HG02852 (cell line): Measurements from ENCODE around the gene CLUH.
A peak's percentile ranks its signal among the peaks of the same experiment; 100 is the strongest.

Experiments
- ATAC-seq: cut with Tn5 transposase; IDR thresholded peaks from one replicate; pipeline ENCODE4 v1.9.1; 2021; ENCODE audit warnings: mild to moderate bottlenecking, moderate library complexity; ENCODE audit not compliant: unreplicated experiment

Gene CLUH, protein sequence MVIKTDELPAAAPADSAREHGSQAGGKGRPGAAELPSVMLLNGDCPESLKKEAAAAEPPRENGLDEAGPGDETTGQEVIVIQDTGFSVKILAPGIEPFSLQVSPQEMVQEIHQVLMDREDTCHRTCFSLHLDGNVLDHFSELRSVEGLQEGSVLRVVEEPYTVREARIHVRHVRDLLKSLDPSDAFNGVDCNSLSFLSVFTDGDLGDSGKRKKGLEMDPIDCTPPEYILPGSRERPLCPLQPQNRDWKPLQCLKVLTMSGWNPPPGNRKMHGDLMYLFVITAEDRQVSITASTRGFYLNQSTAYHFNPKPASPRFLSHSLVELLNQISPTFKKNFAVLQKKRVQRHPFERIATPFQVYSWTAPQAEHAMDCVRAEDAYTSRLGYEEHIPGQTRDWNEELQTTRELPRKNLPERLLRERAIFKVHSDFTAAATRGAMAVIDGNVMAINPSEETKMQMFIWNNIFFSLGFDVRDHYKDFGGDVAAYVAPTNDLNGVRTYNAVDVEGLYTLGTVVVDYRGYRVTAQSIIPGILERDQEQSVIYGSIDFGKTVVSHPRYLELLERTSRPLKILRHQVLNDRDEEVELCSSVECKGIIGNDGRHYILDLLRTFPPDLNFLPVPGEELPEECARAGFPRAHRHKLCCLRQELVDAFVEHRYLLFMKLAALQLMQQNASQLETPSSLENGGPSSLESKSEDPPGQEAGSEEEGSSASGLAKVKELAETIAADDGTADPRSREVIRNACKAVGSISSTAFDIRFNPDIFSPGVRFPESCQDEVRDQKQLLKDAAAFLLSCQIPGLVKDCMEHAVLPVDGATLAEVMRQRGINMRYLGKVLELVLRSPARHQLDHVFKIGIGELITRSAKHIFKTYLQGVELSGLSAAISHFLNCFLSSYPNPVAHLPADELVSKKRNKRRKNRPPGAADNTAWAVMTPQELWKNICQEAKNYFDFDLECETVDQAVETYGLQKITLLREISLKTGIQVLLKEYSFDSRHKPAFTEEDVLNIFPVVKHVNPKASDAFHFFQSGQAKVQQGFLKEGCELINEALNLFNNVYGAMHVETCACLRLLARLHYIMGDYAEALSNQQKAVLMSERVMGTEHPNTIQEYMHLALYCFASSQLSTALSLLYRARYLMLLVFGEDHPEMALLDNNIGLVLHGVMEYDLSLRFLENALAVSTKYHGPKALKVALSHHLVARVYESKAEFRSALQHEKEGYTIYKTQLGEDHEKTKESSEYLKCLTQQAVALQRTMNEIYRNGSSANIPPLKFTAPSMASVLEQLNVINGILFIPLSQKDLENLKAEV (N-terminal part only)

DNA sequence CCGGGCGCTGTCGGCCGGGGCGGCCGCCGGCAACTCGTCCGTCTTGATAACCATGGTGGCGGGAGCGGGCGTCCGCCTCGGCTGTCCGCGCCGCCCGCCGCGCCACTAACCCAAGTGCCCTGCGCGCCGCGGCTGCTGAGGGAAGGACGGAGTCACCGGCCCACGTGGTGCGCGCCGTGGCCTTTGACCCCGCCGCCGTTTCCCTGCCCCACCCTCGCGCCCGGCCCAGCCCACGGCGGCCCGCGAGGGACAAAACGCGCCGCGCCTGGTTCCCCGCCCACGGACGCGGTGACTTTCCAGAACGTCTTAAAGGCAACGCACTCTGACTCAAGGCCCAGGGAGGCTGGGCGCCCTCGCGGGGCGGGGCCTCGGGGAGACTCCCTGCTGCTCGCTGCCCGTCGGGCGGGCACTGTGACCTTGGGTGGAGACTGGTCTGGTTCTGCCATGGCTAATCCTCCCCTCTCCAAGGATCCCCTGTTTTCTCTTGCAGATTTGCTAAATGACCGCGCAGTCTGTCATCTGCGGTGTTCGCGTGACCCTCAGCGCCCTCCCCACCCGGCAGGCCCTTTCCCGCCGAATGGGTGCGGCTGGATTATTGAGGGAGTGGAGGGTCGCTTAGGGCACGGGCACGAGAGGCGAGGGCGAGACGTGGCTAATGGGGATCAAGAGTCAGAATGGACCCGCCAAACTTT lies at the start of gene CLUH:
Gene CLUH, minus strand, starts transcription at position 157 of the 692 bp plus-strand sequence. Its CDS starts 103 bp downstream, at position 54.
- peak; percentile 67 for ATAC-seq

DNA sequence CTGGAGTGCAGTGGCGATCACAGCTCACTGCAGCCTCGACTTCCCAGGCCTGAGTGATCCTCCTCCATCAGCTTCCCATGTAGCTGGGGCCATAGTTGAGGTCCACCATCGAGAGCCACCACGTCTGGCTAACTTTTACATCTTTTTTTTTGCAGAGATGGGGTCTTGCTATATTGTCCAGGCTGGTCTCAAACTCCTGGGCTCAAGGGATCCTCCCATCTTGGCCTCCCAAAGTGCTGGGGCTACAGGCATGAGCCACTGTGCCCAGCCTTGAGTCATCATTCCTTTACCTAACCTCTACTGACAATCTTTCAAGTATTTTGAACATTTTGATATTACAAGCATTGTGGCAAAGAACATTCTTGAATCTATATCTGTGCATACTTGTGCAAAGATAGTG lies 47.3 kb upstream of the CLUH start:
- ATAC-seq: no peak

GRCh38 chr17:2755891-2756724 lies 44.5 kb upstream of the CLUH start:
- ATAC-seq: no peak

- ATAC-seq: no peak
These were observed 39.9 kb upstream of the CLUH start for GRCh38 chr17:2751491-2751890.

DNA sequence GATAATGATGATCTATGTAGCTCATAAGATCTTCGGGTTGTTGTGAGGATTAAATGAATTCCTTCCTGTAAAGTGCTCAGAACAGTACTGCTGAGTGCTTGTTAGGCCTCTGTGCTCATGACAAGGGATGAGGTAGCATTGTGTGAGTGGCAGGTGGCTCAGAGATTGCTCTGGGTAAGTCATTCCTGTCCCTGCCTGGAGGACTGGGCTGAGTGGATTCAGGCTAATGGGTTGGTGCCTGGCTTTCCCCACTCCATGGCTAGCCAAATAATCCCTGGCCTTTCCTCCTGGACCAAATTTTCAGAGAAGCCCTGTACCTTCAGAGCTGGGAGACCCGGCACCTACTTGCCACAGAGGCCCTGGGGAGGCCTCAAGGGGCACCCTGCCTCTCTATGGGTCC lies 39.2 kb upstream of the CLUH start:
- ATAC-seq: no peak

- no peak for ATAC-seq
These were observed 38.2 kb upstream of the CLUH start for GRCh38 chr17:2749784-2750181.

GRCh38 chr17:2749058-2749783 lies 37.7 kb upstream of the CLUH start, which contains the start of gene CCDC92B:
CCDC92B (minus strand) TSS chr17:2749652; CDS start chr17:2735145, 14,507 bp downstream.
- ATAC-seq: no peak

DNA sequence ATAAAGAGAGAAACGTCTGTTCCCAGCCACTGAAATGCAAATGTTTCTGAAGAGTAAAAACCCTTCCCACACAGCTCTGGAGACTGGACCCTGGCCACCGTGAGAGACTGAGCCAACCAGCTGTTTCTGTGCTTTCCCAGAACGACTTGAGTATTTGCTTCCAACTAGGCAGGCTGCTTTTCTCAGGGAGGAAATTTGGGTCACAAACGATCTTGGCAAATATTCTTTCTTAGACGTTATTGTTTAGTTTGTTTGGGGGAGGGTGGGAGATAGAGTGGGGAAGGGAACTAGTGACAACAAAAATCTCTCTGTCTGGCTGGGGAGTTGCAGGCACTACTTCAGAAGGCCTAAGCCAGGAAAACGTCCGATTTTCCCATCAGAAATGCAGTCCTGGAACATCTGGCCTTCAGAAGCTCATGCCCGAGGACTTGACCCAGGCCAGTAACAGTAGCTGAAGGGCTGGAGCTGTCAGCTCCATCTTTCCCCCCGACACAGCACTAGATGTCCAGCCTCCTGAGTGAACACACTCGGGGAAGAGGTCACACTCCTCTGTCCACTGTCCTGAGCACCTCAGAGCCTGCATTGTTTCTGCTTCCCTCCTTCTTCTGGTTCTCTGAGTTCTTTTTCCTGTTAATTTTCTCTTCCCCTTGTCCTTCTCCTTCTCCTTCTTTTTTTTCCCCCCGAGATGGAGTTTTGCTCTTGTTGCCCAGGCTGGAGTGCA lies 33.9 kb upstream of the CLUH start:
- no peak for ATAC-seq

DNA sequence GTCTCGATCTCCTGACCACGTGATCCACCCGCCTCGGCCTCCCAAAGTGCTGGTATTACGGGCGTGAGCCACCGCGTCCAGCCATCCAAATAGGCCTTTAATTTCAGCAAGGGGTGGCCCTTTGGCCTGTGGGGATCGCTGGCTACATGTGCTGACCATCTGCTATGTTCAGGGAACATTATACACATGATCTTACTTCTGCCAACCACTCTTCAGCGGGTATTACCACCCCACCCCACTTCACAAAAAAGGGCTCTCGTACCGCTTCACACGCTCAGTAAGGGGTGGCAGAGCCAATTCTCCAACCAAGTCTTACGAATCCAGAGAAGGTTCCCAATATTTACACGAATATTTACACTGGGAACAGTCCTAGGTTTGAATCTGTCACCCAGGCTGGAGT lies 26.1 kb upstream of the CLUH start:
- no peak for ATAC-seq

DNA sequence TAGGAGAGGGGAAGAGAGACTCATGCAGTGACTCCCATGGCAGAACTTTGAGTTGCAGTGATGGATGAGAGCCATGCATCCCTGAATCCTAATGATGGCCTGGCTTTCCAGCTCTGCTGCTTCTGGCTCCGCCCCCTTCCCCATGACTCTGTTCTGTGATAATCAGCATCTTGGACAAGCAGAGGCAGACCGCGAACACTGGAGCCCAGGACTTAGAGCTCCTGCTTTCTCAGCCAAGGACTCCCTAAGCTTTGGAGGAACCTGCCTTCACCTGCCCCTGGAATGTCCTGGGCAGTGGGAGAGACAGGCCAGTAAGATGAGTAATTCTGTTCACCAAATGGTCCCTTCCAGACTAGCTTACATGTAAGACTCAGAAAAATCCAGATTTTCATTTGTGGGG lies 25.4 kb upstream of the CLUH start:
- ATAC-seq: no peak

DNA sequence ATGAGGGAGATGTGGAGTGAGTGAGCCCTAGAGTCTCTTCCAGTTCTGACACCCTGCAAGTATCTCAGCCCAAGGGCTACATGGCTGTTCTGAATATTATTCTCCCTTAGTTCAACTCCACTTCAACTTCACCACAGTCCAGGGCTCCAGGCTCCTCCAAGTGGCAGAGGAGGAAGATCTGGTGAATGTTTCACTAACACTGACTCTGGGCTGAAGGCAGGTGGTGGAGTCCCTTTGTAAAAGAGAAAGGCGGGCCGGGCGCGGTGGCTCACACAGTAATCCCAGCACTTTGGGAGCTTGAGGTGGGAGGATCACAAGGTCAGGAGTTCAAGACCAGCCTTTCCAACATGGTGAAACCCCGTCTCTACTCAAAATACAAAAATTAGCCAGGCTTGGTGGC lies 24.3 kb upstream of the CLUH start:
- ATAC-seq: no peak

- no peak for ATAC-seq
These were observed 23.4 kb upstream of the CLUH start for GRCh38 chr17:2734939-2735338.

DNA sequence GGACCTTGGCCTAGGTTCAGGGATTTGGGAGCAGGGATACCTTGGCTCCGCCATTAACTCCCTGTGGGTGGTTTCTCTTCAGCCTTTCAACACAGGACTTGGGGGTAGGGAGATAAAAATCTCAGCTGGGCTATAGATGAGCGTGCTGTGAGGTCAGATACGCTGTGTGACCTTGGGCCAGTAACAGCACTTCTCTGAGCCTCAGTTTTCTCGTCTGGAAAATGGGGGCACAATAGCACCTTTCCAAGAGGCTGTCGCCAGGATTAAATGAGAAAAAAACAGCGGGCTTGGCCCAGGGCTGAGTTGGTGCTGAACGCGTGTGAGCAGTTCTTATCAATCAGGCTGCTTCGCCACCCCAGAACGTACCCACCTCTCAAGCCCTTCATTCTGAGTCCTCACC lies 20.2 kb upstream of the CLUH start:
- ATAC-seq: no peak

GRCh38 chr17:2730764-2731353 lies 19.3 kb upstream of the CLUH start:
- no peak for ATAC-seq

GRCh38 chr17:2724784-2725164 lies 13.2 kb upstream of the CLUH start:
- no peak for ATAC-seq

GRCh38 chr17:2723997-2724783 lies 12.6 kb upstream of the CLUH start:
- no peak for ATAC-seq

GRCh38 chr17:2723505-2723996 lies 12.0 kb upstream of the CLUH start:
- no peak for ATAC-seq
